Hepatocyte (in vitro differentiated cells): ENCODE data around the gene IL4I1.

Experiments used
- EZH2 ChIP-seq: fragments of 200-600 bp; sonication (generic); IDR thresholded peaks from 2 replicates; pipeline ENCODE4 v1.6.1; 2016; ENCODE audit warnings: antibody characterized with exemption, mild to moderate bottlenecking, borderline replicate concordance
- EZH2phosphoT487 ChIP-seq: fragments of 200-600 bp; sonication (generic); IDR thresholded peaks from one replicate; pipeline ENCODE4 v1.6.1; 2018; ENCODE audit warnings: antibody characterized with exemption, mild to moderate bottlenecking, low read depth, moderate library complexity; ENCODE audit not compliant: unreplicated experiment, severe bottlenecking
- TF ChIP-seq, protein P1 (sequence below): fragments of 200-600 bp; sonication (generic); IDR thresholded peaks from 2 replicates; pipeline ENCODE4 v1.5.1; 2016; ENCODE audit warnings: antibody characterized with exemption, mild to moderate bottlenecking; ENCODE audit not compliant: poor library complexity

GRCh38 chr19:49881186-49881585 lies 15.5 kb downstream of the IL4I1 start:
- TF ChIP-seq, protein P1, sequence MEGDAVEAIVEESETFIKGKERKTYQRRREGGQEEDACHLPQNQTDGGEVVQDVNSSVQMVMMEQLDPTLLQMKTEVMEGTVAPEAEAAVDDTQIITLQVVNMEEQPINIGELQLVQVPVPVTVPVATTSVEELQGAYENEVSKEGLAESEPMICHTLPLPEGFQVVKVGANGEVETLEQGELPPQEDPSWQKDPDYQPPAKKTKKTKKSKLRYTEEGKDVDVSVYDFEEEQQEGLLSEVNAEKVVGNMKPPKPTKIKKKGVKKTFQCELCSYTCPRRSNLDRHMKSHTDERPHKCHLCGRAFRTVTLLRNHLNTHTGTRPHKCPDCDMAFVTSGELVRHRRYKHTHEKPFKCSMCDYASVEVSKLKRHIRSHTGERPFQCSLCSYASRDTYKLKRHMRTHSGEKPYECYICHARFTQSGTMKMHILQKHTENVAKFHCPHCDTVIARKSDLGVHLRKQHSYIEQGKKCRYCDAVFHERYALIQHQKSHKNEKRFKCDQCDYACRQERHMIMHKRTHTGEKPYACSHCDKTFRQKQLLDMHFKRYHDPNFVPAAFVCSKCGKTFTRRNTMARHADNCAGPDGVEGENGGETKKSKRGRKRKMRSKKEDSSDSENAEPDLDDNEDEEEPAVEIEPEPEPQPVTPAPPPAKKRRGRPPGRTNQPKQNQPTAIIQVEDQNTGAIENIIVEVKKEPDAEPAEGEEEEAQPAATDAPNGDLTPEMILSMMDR: no peak
- TF ChIP-seq EZH2 (no peak), EZH2phosphoT487 (no peak)
